Retinal pigment epithelial cell (primary cell): ENCODE results near the gene OBSL1.

ENCODE experiments used
- DNase-seq: peaks from one replicate; pipeline ENCODE4 v3.0.0-alpha.2; 2010; ENCODE audit warnings: low read depth
- H3K4me3 ChIP-seq: 2 replicates; pipeline ENCODE4 v1.5.1; 2011; ENCODE audit warnings: mild to moderate bottlenecking, low read length, control low read depth, moderate library complexity
- CTCF ChIP-seq: conservative IDR thresholded peaks from 2 replicates; pipeline ENCODE4 v1.5.1; 2011; ENCODE audit warnings: low read depth, low read length, control low read depth, inconsistent platforms

OBSL1 gene

GRCh38 chr2:219522111-219523030 lies 49.0 kb downstream of the OBSL1 start:
- DNase-seq = peak; percentile 67
- TF ChIP-seq CTCF = no peak
- no peak overlapping the region for H3K4me3 ChIP-seq

GRCh38 chr2:219521066-219521880 lies 50.1 kb downstream of the OBSL1 start:
- no peak for DNase-seq
- H3K4me3 ChIP-seq = no peak overlapping the region

GRCh38 chr2:219520079-219520478 lies 51.3 kb downstream of the OBSL1 start:
- no peak for DNase-seq
- no peak for TF ChIP-seq CTCF
- H3K4me3 ChIP-seq = no peak overlapping the region

More at GRCh38 chr2:219521066-219521880, 50.1 kb downstream of the OBSL1 start:
- peak; percentile 83 for TF ChIP-seq CTCF

- TF ChIP-seq CTCF = no peak
- no peak overlapping the region for H3K4me3 ChIP-seq
Measured at GRCh38 chr2:219519526-219519916, 51.8 kb downstream of the OBSL1 start.

GRCh38 chr2:219517954-219518778 lies 53.2 kb downstream of the OBSL1 start:
- no peak for TF ChIP-seq CTCF
- no peak overlapping the region for H3K4me3 ChIP-seq
- DNase-seq = no peak

More at GRCh38 chr2:219519526-219519916, 51.8 kb downstream of the OBSL1 start:
- DNase-seq = no peak

- no peak for DNase-seq
- H3K4me3 ChIP-seq = no peak overlapping the region
- TF ChIP-seq CTCF = no peak
Measured at GRCh38 chr2:219516888-219517287, 54.5 kb downstream of the OBSL1 start.
